ENCODE results near the gene CPNE8. TPM values are rescaled to one million over a fixed set of nuclear protein-coding genes. Genes with fewer than 3 reads are reported as not detected.
"Not testable (repeated sequence)": the region's sequence is repeated elsewhere in the genome, so short reads cannot be mapped to it uniquely, and the experiment has no call there.

CPNE8 gene
- polyA plus RNA-seq, 4 donors = 7.6 to 20.1 (median 13.4) TPM

- DNase-seq (ENCODE audit: low read depth in 4 of 4, low spot score in 3 of 4) = no peak
These were observed 161.3 kb downstream of the CPNE8 start for GRCh38 chr12:38744041-38744440.

- not testable (repeated sequence) for DNase-seq (ENCODE audit: low read depth in 4 of 4, low spot score in 3 of 4)
These were observed 162.9 kb downstream of the CPNE8 start for GRCh38 chr12:38742496-38742895.

- no peak for DNase-seq (ENCODE audit: low read depth in 4 of 4, low spot score in 3 of 4)
These were observed 168.6 kb downstream of the CPNE8 start for GRCh38 chr12:38736821-38737220.

- DNase-seq (ENCODE audit: low read depth in 4 of 4, low spot score in 3 of 4) = no peak
These were observed 172.6 kb downstream of the CPNE8 start for GRCh38 chr12:38732761-38733160.

- no peak for DNase-seq (ENCODE audit: low read depth in 4 of 4, low spot score in 3 of 4)
These were observed 176.5 kb downstream of the CPNE8 start for GRCh38 chr12:38728894-38729293.

GRCh38 chr12:38721611-38722252 is 183.7 kb downstream of the CPNE8 start:
- no peak for DNase-seq (ENCODE audit: low read depth in 4 of 4, low spot score in 3 of 4)

GRCh38 chr12:38720661-38721060 is 184.7 kb downstream of the CPNE8 start:
- DNase-seq (ENCODE audit: low read depth in 4 of 4, low spot score in 3 of 4) = no peak

- DNase-seq (ENCODE audit: low read depth in 4 of 4, low spot score in 3 of 4) = no peak
These were observed 192.1 kb downstream of the CPNE8 start for GRCh38 chr12:38713294-38713693.

- DNase-seq (ENCODE audit: low read depth in 4 of 4, low spot score in 3 of 4) = no peak
These were observed 194.3 kb downstream of the CPNE8 start for GRCh38 chr12:38711054-38711453.

GRCh38 chr12:38708466-38708865 is 196.9 kb downstream of the CPNE8 start:
- DNase-seq (ENCODE audit: low read depth in 4 of 4, low spot score in 3 of 4) = no peak

GRCh38 chr12:38707648-38708047 is 197.7 kb downstream of the CPNE8 start:
- no peak for DNase-seq (ENCODE audit: low read depth in 4 of 4, low spot score in 3 of 4)

GRCh38 chr12:38697289-38697688 is 208.1 kb downstream of the CPNE8 start:
- no peak for DNase-seq (ENCODE audit: low read depth in 4 of 4, low spot score in 3 of 4)

- DNase-seq (ENCODE audit: low read depth in 4 of 4, low spot score in 3 of 4) = no peak
These were observed 210.3 kb downstream of the CPNE8 start for GRCh38 chr12:38695057-38695456.

GRCh38 chr12:38691164-38691563 is 214.2 kb downstream of the CPNE8 start:
- DNase-seq (ENCODE audit: low read depth in 4 of 4, low spot score in 3 of 4) = no peak

GRCh38 chr12:38690646-38691045 is 214.7 kb downstream of the CPNE8 start:
- DNase-seq (ENCODE audit: low read depth in 4 of 4, low spot score in 3 of 4) = no peak

GRCh38 chr12:38689704-38690103 is 215.7 kb downstream of the CPNE8 start:
- no peak for DNase-seq (ENCODE audit: low read depth in 4 of 4, low spot score in 3 of 4)

GRCh38 chr12:38689195-38689594 is 216.2 kb downstream of the CPNE8 start:
- DNase-seq (ENCODE audit: low read depth in 4 of 4, low spot score in 3 of 4) = no peak

- no peak for DNase-seq (ENCODE audit: low read depth in 4 of 4, low spot score in 3 of 4)
These were observed 222.9 kb downstream of the CPNE8 start for GRCh38 chr12:38682521-38682920.

- no peak for DNase-seq (ENCODE audit: low read depth in 4 of 4, low spot score in 3 of 4)
These were observed 235.9 kb downstream of the CPNE8 start for GRCh38 chr12:38669530-38669929.

GRCh38 chr12:38669081-38669480 is 236.3 kb downstream of the CPNE8 start:
- no peak for DNase-seq (ENCODE audit: low read depth in 4 of 4, low spot score in 3 of 4)

GRCh38 chr12:38666425-38666824 is 239.0 kb downstream of the CPNE8 start:
- no peak for DNase-seq (ENCODE audit: low read depth in 4 of 4, low spot score in 3 of 4)

GRCh38 chr12:38664661-38665269 is 240.6 kb downstream of the CPNE8 start:
- no peak for DNase-seq (ENCODE audit: low read depth in 4 of 4, low spot score in 3 of 4)

- DNase-seq (ENCODE audit: low read depth in 4 of 4, low spot score in 3 of 4) = no peak
These were observed 242.6 kb downstream of the CPNE8 start for GRCh38 chr12:38662829-38663228.
